HG03575 (cell line): ENCODE results near the gene LRRC46.

ENCODE experiments used
- ATAC-seq: cut with Tn5 transposase; IDR thresholded peaks from one replicate; pipeline ENCODE4 v1.9.1; 2021; ENCODE audit not compliant: unreplicated experiment, insufficient number of reproducible peaks, low FRiP score; ENCODE audit errors: extremely low read depth

LRRC46 gene

DNA sequence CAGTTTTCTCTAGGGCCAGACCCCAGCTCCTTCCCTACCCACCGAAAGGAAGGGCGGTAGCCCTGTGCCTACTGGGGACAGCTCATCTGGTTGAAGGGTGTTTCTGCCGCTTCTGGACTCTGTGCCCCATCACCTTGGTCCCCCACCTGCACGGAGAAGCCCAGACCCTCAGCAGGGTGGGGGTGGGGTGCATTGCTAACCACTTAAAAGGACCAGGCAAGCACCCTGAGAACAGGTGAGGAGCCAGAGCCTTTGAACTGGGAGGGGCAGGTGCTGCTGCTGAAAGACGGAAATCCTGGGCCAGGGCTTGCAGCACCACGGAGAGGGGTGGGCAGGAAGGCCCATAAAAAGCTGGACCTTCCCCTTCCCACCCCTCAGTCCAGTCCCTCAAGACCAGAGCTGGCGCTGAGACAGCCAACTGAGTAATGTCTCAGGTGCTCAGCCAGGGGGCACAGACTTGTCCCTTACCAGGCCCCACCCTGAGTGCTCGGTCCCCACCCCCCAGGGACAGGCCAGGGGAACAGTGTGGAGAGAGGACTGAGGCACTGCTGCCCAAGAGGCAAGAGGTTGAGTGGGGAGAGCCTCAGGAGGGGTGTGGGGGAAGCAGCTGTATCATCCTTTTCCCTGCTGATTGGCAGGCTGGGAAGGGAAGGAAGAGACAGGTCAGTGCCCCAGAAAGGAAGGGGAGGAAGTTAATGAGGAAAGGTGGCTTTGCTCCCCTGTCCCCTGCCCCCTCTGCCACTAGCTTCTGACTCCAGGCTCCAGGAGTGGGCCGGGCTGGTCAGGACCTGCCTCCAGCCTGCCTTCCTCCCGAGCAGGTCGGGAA lies 53.6 kb downstream of the LRRC46 start:
- ATAC-seq, result no peak
